NT2/D1 (cell line): ENCODE data around the gene ASAP2.

Experiments
- YY1 ChIP-seq: IDR thresholded peaks from 2 replicates; pipeline ENCODE4 v1.6.1; 2011; ENCODE audit not compliant: insufficient read length, insufficient read depth
- ZNF274 ChIP-seq: IDR thresholded peaks from 2 replicates; pipeline ENCODE4 v1.6.1; 2011; ENCODE audit warnings: mild to moderate bottlenecking, low read depth, low read length

- no peak for TF ChIP-seq YY1
- TF ChIP-seq ZNF274, result no peak
These were observed 39.8 kb upstream of the ASAP2 start for GRCh38 chr2:9166579-9167377.
